A549 (cell line): ENCODE data around the gene GAS6. TPM values are rescaled to one million over a fixed set of nuclear protein-coding genes. Genes with fewer than 3 reads are reported as not detected.
"Not testable (repeated sequence)": the region's sequence is repeated elsewhere in the genome, so short reads cannot be mapped to it uniquely, and the experiment has no call there.

Source experiments
- ATAC-seq, 2 experiments: fragments of 200-7000 bp in 1 of 2; fragments of >200 bp in 1 of 2; cut with Nextera tagmentation in 1 of 2; cut with Tn5 transposase in 1 of 2; 3 replicates each; pipeline versions ENCODE4 v1.8.0 to v1.9.1; 2018 to 2020; ENCODE audit warnings: mild to moderate bottlenecking in 1 of 2, moderate library complexity in 1 of 2
- CTCF ChIA-PET: fragments of 300-600 bp; sonication (Branson Sonifier 250); formaldehyde crosslinking; extraction: SDS; loops from one replicate; lab custom pipeline; 2021; ENCODE audit warnings: antibody characterized with exemption, inconsistent platforms; lab: Yijun Ruan, JAX
- POLR2A ChIA-PET: fragments of 350-600 bp; formaldehyde crosslinking; extraction: SDS; loops from one replicate; lab custom pipeline; 2021; ENCODE audit warnings: antibody characterized with exemption, inconsistent platforms; lab: Yijun Ruan, JAX
- DNase-seq, 2 experiments: peaks; one replicate each; pipeline versions ENCODE4 v3.0.0 to v3.0.0-alpha.2; 2011 to 2016; ENCODE audit warnings: low read depth in 1 of 2, low spot score in 1 of 2
- FAIRE-seq: peaks from 2 replicates; lab custom pipeline; 2011; peaks lifted over from hg19 to GRCh38; lab: Jason Lieb, UNC
- H3K27ac ChIP-seq, 2 experiments: fragments of >200 bp; sonication (Bioruptor Twin); formaldehyde crosslinking; 3 replicates each; pipeline ENCODE4 v1.5.1; 2016 to 2017
- H3K4me1 ChIP-seq: fragments of >200 bp; sonication (Bioruptor Twin); formaldehyde crosslinking; 3 replicates; pipeline ENCODE4 v1.6.1; 2016
- H3K4me2 ChIP-seq: fragments of >200 bp; sonication (Bioruptor Twin); formaldehyde crosslinking; 3 replicates; pipeline ENCODE4 v1.6.1; 2016
- H3K4me3 ChIP-seq: fragments of >200 bp; sonication (Bioruptor Twin); formaldehyde crosslinking; 3 replicates; pipeline ENCODE4 v1.5.1; 2016
- H3K9me3 ChIP-seq: fragments of >200 bp; sonication (Bioruptor Twin); formaldehyde crosslinking; 3 replicates; pipeline ENCODE4 v1.6.1; 2016
- BCL3 ChIP-seq: fragments of >200 bp; sonication (Bioruptor Twin); formaldehyde crosslinking; IDR thresholded peaks from 3 replicates; pipeline ENCODE4 v1.6.1; 2016
- CBX2 ChIP-seq: fragments of 200-600 bp; sonication (generic); IDR thresholded peaks from 2 replicates; pipeline ENCODE4 v1.6.1; 2016; ENCODE audit warnings: low read depth, mild to moderate bottlenecking, borderline replicate concordance
- CEBPB ChIP-seq, 2 experiments: fragments of >200 bp in 1 of 2; sonication (Bioruptor Twin) in 1 of 2; formaldehyde crosslinking in 1 of 2; IDR thresholded peaks; 2 replicates each; pipeline ENCODE4 v1.6.1; 2012 to 2016
- E2F6 ChIP-seq: IDR thresholded peaks from 2 replicates; pipeline ENCODE4 v1.6.1; 2012; ENCODE audit warnings: low read depth, borderline replicate concordance
- EP300 ChIP-seq, 2 experiments: fragments of >200 bp; sonication (Bioruptor Twin); formaldehyde crosslinking; IDR thresholded peaks; 2 replicates in 1 of 2; 3 replicates in 1 of 2; pipeline ENCODE4 v1.6.1; 2016 to 2017
- FOSB ChIP-seq: fragments of 250-450 bp; sonication (Bioruptor Pico); IDR thresholded peaks from 2 replicates; pipeline ENCODE4 v1.5.0; 2020; ENCODE audit warnings: mild to moderate bottlenecking, moderate library complexity
- FOXS1 ChIP-seq: fragments of 250-450 bp; sonication (Bioruptor Pico); IDR thresholded peaks from 2 replicates; pipeline ENCODE4 v1.5.0; 2020; ENCODE audit warnings: mild to moderate bottlenecking, moderate library complexity
- GATA3 ChIP-seq: IDR thresholded peaks from 2 replicates; pipeline ENCODE4 v1.6.1; 2012; ENCODE audit warnings: borderline replicate concordance
- HEYL ChIP-seq: fragments of 250-450 bp; sonication (Bioruptor Pico); IDR thresholded peaks from 2 replicates; pipeline ENCODE4 v1.8.0; 2021; ENCODE audit warnings: mild to moderate bottlenecking, moderate library complexity
- KDM1A ChIP-seq: fragments of 200-600 bp; sonication (generic); IDR thresholded peaks from 2 replicates; pipeline ENCODE4 v1.6.1; 2016; ENCODE audit warnings: low read depth, mild to moderate bottlenecking
- MAZ ChIP-seq: fragments of 150-350 bp; IDR thresholded peaks from 2 replicates; pipeline ENCODE4 v1.6.1; 2014; ENCODE audit warnings: antibody characterized with exemption, low read depth, low read length, borderline replicate concordance
- NFE2L2 ChIP-seq: fragments of 150-350 bp; conservative IDR thresholded peaks from 2 replicates; pipeline ENCODE4 v1.6.1; 2014; ENCODE audit warnings: low read length
- POLR2AphosphoS2 ChIP-seq: conservative IDR thresholded peaks from 2 replicates; pipeline ENCODE4 v1.6.1; 2012; ENCODE audit warnings: low read length, improper control_type of control experiment, inconsistent platforms
- RCOR1 ChIP-seq: fragments of 150-350 bp; IDR thresholded peaks from 2 replicates; pipeline ENCODE4 v1.6.1; 2014; ENCODE audit warnings: antibody characterized with exemption, low read length, low read depth
- TP53 ChIP-seq: fragments of 250-450 bp; sonication (Bioruptor Pico); IDR thresholded peaks from 2 replicates; pipeline ENCODE4 v1.5.0; 2021; ENCODE audit warnings: mild to moderate bottlenecking, moderate library complexity
- ZC3H11A ChIP-seq: fragments of 450-650 bp; IDR thresholded peaks from 2 replicates; pipeline ENCODE4 v1.6.1; 2014; ENCODE audit warnings: antibody characterized with exemption, mild to moderate bottlenecking
- ZFP36 ChIP-seq: fragments of 450-650 bp; IDR thresholded peaks from 2 replicates; pipeline ENCODE4 v1.6.1; 2014; ENCODE audit warnings: borderline replicate concordance; ENCODE audit not compliant: partially characterized antibody
- WGBS: methylation state at CpG from one replicate; pipeline ENCODE4 v1.1.6; 2017; ENCODE audit errors: missing lambda C conversion rate; 5-methylcytosine and 5-hydroxymethylcytosine counted together
- polyA plus RNA-seq, 4 experiments: library from polyadenylated mRNA; depleted of rRNA in 3 of 4; stranded (reverse); fragments of >200 nt; fragmentation: RNase III in 1 of 4; extraction: RNeasy Plus Mini Kit Qiagen cat#74134 plus additional on column Dnase treatment in 1 of 4; gene quantifications; 2 replicates in 3 of 4; 3 replicates in 1 of 4; pipeline ENCODE4 v1.2.3, GENCODE V29; 2011 to 2017
- TF ChIP-seq, protein P1 (sequence below): fragments of 450-650 bp; IDR thresholded peaks from 2 replicates; pipeline ENCODE4 v1.6.1; 2014; ENCODE audit warnings: antibody characterized with exemption
- TF ChIP-seq, protein P2 (sequence below): fragments of 200-600 bp; sonication (generic); IDR thresholded peaks from 2 replicates; pipeline ENCODE4 v1.6.1; 2016; ENCODE audit warnings: antibody characterized with exemption, mild to moderate bottlenecking, moderate library complexity
- TF ChIP-seq, protein P3 (sequence below): fragments of >200 bp; sonication (Bioruptor Twin); formaldehyde crosslinking; IDR thresholded peaks from 3 replicates; pipeline ENCODE4 v1.5.1; 2016
- TF ChIP-seq, protein P4 (sequence below): IDR thresholded peaks from 2 replicates; pipeline ENCODE4 v1.6.1; 2012

Gene GAS6
- polyA plus RNA-seq, 2 of the 4 experiments (the other 2 are of a cell fraction): 3.5 to 5.7 TPM

GRCh38 chr13:113791226-113791625 lies 72.7 kb downstream of the GAS6 start:
- ATAC-seq (no peak), FAIRE-seq (no peak), DNase-seq (no peak)
- Histone ChIP-seq H3K4me2 (no peak overlapping the region), H3K4me3 (no peak overlapping the region), H3K27ac (no peak overlapping the region), H3K4me1 (no peaks in the 10 kb centered on the region), H3K9me3 (no peaks in the 10 kb centered on the region)
- no peak for TF ChIP-seq HEYL (CRISPR knock-in tag)
- TF ChIP-seq KDM1A: no peak
- TF ChIP-seq EP300 (IDR thresholded peaks at IDR 0.05): no peak
- TF ChIP-seq CEBPB (IDR thresholded peaks at IDR 0.05): no peak
- TF ChIP-seq ZFP36: no peak
- no peak for TF ChIP-seq POLR2AphosphoS2
- TF ChIP-seq RCOR1: no peak
- TF ChIP-seq, protein P1, sequence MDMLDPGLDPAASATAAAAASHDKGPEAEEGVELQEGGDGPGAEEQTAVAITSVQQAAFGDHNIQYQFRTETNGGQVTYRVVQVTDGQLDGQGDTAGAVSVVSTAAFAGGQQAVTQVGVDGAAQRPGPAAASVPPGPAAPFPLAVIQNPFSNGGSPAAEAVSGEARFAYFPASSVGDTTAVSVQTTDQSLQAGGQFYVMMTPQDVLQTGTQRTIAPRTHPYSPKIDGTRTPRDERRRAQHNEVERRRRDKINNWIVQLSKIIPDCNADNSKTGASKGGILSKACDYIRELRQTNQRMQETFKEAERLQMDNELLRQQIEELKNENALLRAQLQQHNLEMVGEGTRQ: no peak
- TF ChIP-seq GATA3: no peak
- TF ChIP-seq, protein P2, sequence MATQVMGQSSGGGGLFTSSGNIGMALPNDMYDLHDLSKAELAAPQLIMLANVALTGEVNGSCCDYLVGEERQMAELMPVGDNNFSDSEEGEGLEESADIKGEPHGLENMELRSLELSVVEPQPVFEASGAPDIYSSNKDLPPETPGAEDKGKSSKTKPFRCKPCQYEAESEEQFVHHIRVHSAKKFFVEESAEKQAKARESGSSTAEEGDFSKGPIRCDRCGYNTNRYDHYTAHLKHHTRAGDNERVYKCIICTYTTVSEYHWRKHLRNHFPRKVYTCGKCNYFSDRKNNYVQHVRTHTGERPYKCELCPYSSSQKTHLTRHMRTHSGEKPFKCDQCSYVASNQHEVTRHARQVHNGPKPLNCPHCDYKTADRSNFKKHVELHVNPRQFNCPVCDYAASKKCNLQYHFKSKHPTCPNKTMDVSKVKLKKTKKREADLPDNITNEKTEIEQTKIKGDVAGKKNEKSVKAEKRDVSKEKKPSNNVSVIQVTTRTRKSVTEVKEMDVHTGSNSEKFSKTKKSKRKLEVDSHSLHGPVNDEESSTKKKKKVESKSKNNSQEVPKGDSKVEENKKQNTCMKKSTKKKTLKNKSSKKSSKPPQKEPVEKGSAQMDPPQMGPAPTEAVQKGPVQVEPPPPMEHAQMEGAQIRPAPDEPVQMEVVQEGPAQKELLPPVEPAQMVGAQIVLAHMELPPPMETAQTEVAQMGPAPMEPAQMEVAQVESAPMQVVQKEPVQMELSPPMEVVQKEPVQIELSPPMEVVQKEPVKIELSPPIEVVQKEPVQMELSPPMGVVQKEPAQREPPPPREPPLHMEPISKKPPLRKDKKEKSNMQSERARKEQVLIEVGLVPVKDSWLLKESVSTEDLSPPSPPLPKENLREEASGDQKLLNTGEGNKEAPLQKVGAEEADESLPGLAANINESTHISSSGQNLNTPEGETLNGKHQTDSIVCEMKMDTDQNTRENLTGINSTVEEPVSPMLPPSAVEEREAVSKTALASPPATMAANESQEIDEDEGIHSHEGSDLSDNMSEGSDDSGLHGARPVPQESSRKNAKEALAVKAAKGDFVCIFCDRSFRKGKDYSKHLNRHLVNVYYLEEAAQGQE: no peak
- no peak for TF ChIP-seq BCL3
- TF ChIP-seq ZC3H11A: no peak
- TF ChIP-seq, protein P3, sequence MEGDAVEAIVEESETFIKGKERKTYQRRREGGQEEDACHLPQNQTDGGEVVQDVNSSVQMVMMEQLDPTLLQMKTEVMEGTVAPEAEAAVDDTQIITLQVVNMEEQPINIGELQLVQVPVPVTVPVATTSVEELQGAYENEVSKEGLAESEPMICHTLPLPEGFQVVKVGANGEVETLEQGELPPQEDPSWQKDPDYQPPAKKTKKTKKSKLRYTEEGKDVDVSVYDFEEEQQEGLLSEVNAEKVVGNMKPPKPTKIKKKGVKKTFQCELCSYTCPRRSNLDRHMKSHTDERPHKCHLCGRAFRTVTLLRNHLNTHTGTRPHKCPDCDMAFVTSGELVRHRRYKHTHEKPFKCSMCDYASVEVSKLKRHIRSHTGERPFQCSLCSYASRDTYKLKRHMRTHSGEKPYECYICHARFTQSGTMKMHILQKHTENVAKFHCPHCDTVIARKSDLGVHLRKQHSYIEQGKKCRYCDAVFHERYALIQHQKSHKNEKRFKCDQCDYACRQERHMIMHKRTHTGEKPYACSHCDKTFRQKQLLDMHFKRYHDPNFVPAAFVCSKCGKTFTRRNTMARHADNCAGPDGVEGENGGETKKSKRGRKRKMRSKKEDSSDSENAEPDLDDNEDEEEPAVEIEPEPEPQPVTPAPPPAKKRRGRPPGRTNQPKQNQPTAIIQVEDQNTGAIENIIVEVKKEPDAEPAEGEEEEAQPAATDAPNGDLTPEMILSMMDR: no peak
- TF ChIP-seq E2F6: no peak
- POLR2A ChIA-PET: no interaction called here
- CTCF ChIA-PET: no interaction called here
- 23% methylated on average over 2 of the region's 17 CpGs for WGBS

DNA sequence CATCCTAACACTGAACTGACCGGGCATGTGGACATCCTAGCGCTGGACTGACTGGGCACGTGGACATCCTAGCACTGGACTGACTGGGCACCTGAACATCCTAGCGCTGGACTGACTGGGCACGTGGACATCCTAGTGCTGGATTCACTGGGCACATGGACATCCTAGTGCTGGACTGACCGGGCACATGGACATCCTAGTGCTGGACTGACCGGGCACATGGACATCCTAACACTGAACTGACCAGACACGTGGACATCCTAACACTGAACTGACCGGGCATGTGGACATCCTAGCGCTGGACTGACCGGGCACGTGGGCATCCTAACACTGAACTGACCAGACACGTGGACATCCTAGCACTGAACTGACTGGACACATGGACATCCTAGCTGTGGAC lies 73.9 kb downstream of the GAS6 start:
- H3K4me2 ChIP-seq, H3K27ac ChIP-seq, CTCF ChIA-PET, H3K4me3 ChIP-seq, H3K4me1 ChIP-seq, FAIRE-seq, H3K9me3 ChIP-seq, DNase-seq, POLR2A ChIA-PET, ATAC-seq: not testable (repeated sequence)
- WGBS: 74% methylated on average over 9 of the region's 13 CpGs

DNA sequence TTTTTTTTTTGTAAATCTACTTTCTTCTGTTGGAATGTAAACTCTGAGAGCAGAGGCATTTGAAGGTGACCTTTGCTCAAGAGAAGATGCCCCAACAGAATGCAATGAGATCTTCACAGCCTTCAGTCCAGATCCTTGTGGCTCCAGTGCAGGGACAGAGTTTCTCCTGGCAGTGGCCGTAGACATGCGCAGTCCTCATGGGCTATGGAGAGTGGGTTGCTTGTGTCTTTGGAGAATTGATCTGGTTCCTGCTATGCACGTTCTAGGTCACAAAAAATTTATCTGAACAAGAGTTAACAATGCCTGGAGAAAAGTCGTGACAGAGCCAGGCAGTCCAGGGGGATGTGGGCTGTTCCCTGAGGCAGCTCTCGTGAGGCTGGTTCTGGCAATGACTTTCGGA lies 74.7 kb downstream of the GAS6 start:
- Histone ChIP-seq H3K4me2 (no peak overlapping the region), H3K4me1 (no peaks in the 10 kb centered on the region), H3K27ac (no peak overlapping the region), H3K9me3 (no peaks in the 10 kb centered on the region), H3K4me3 (no peak overlapping the region)
- POLR2A ChIA-PET: no interaction called here
- no peak for DNase-seq
- no peak for FAIRE-seq
- no peak for ATAC-seq
- CTCF ChIA-PET: interaction anchor here (0.6 kb wide), 1 partner anchor 122 kb away, joined by 4 read pairs; no protein-coding TSS in a partner anchor
- WGBS: 57% methylated on average over 6 of the region's 6 CpGs
- TF ChIP-seq BCL3: no peak
- no peak for TF ChIP-seq MAZ
- TF ChIP-seq NFE2L2: no peak
- TF ChIP-seq TP53 (CRISPR knock-in tag): no peak
- TF ChIP-seq FOXS1 (CRISPR knock-in tag): no peak
- no peak for TF ChIP-seq ZC3H11A
- TF ChIP-seq CBX2: no peak
- TF ChIP-seq, protein P4, sequence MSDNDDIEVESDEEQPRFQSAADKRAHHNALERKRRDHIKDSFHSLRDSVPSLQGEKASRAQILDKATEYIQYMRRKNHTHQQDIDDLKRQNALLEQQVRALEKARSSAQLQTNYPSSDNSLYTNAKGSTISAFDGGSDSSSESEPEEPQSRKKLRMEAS: no peak
- TF ChIP-seq POLR2AphosphoS2: no peak
- no peak for TF ChIP-seq FOSB (CRISPR knock-in tag)
